K562 (cell line): ENCODE measurements around the gene PFDN2. TPM values are rescaled to one million over a fixed set of nuclear protein-coding genes. Genes with fewer than 3 reads are reported as not detected.

Experiments
- ATF1 ChIP-seq, 2 experiments: fragments of 450-650 bp in 1 of 2; IDR thresholded peaks; 2 replicates each; pipeline ENCODE4 v1.6.1; 2016; ENCODE audit warnings: missing compliant biosample characterization in 1 of 2, missing genetic modification characterization in 1 of 2
- ATF7 ChIP-seq: fragments of 450-650 bp; IDR thresholded peaks from 2 replicates; pipeline ENCODE4 v1.7.1; 2014; ENCODE audit warnings: mild to moderate bottlenecking, moderate library complexity
- CREB1 ChIP-seq, 2 experiments: sonication (generic) in 1 of 2; formaldehyde crosslinking in 1 of 2; IDR thresholded peaks; 2 replicates each; pipeline versions ENCODE4 v1.6.1 to v1.8.0; 2012 to 2022; ENCODE audit warnings: inconsistent platforms in 1 of 2, mild to moderate bottlenecking in 1 of 2, missing genetic modification reagents in 1 of 2, moderate library complexity in 1 of 2
- EP300 ChIP-seq: IDR thresholded peaks from 2 replicates; pipeline ENCODE4 v1.6.1; 2012; ENCODE audit warnings: low read length, improper control_type of control experiment
- EP400 ChIP-seq: fragments of 450-650 bp; IDR thresholded peaks from 2 replicates; pipeline ENCODE4 v1.6.1; 2017; ENCODE audit warnings: antibody characterized with exemption, mild to moderate bottlenecking, moderate library complexity
- GABPB1 ChIP-seq: sonication (generic); formaldehyde crosslinking; IDR thresholded peaks from 2 replicates; pipeline ENCODE4 v1.8.0; 2022; ENCODE audit warnings: mild to moderate bottlenecking, missing genetic modification reagents
- HIVEP1 ChIP-seq: fragments of 250-450 bp; sonication (Bioruptor Pico); IDR thresholded peaks from 2 replicates; pipeline ENCODE4 v1.4.0; 2020; ENCODE audit warnings: mild to moderate bottlenecking
- JUN ChIP-seq, 2 experiments: sonication (generic) in 1 of 2; formaldehyde crosslinking in 1 of 2; IDR thresholded peaks; 2 replicates each; pipeline versions ENCODE4 v1.6.1 to v1.8.0; 2012 to 2022; ENCODE audit warnings: borderline replicate concordance in 2 of 2, mild to moderate bottlenecking in 2 of 2, improper control_type of control experiment in 1 of 2, low read depth in 1 of 2, low read length in 1 of 2, missing genetic modification reagents in 1 of 2
- MBD2 ChIP-seq: sonication (generic); IDR thresholded peaks from 2 replicates; pipeline ENCODE4 v1.6.1; 2016; ENCODE audit warnings: low read depth, borderline replicate concordance
- MED1 ChIP-seq: sonication (generic); formaldehyde crosslinking; IDR thresholded peaks from 2 replicates; pipeline ENCODE4 v1.8.1; 2023; ENCODE audit warnings: missing genetic modification reagents, borderline replicate concordance
- MXD1 ChIP-seq: fragments of 250-450 bp; sonication (Bioruptor Pico); IDR thresholded peaks from 2 replicates; pipeline ENCODE4 v1.8.0; 2021; ENCODE audit warnings: borderline replicate concordance, mild to moderate bottlenecking, moderate library complexity; ENCODE audit not compliant: poor library complexity, severe bottlenecking
- NR4A1 ChIP-seq, 2 experiments: fragments of 250-450 bp in 1 of 2; fragments of 450-650 bp in 1 of 2; sonication (Bioruptor Pico) in 1 of 2; IDR thresholded peaks; 2 replicates each; pipeline versions ENCODE4 v1.4.0 to v1.6.1; 2016 to 2020; ENCODE audit warnings: mild to moderate bottlenecking in 2 of 2, missing compliant biosample characterization in 1 of 2, missing genetic modification characterization in 1 of 2, moderate library complexity in 1 of 2
- NRF1 ChIP-seq, 2 experiments: fragments of 450-650 bp; IDR thresholded peaks in 1 of 2; conservative IDR thresholded peaks in 1 of 2; 2 replicates each; pipeline ENCODE4 v1.6.1; 2014; ENCODE audit warnings: mild to moderate bottlenecking in 2 of 2
- SMARCA4 ChIP-seq: fragments of 450-650 bp; IDR thresholded peaks from 2 replicates; pipeline ENCODE4 v1.6.1; 2016
- THRAP3 ChIP-seq: fragments of 450-650 bp; IDR thresholded peaks from 2 replicates; pipeline ENCODE4 v1.6.1; 2016; ENCODE audit warnings: mild to moderate bottlenecking, inconsistent platforms, borderline replicate concordance
- ZBTB7A ChIP-seq: IDR thresholded peaks from 2 replicates; pipeline ENCODE4 v1.6.1; 2011; ENCODE audit warnings: low read depth, mild to moderate bottlenecking, low read length, moderate library complexity, borderline replicate concordance; ENCODE audit not compliant: control insufficient read depth
- ZFP36 ChIP-seq: fragments of 150-350 bp; IDR thresholded peaks from 2 replicates; pipeline ENCODE4 v1.6.1; 2018; ENCODE audit warnings: low read length, low read depth; ENCODE audit not compliant: partially characterized antibody
- ZKSCAN1 ChIP-seq: fragments of 150-350 bp; IDR thresholded peaks from 2 replicates; pipeline ENCODE4 v1.6.1; 2016; ENCODE audit warnings: low read depth, low read length
- polyA plus RNA-seq, 8 experiments: library from polyadenylated mRNA; depleted of rRNA in 4 of 8; stranded (reverse) in 5 of 8; unstranded in 3 of 8; fragments of >200 nt; fragmentation: Nextera tagmentation in 2 of 8; fragmentation: Illumina TruSeq in 1 of 8; extraction: Ambion mirVana in 2 of 8; extraction: Trizol in 1 of 8; gene quantifications; 2 replicates each; pipeline versions ENCODE4 v1.2.1 to v1.2.3, GENCODE V29; 2011 to 2014; ENCODE audit warnings: inconsistent platforms in 1 of 8, missing spikeins in 1 of 8
- total RNA-seq, 7 experiments: library from RNA; depleted of rRNA in 6 of 7; stranded (reverse); fragments of >200 nt in 6 of 7; fragmentation: Illumina TruSeq in 2 of 7; extraction: Trizol in 2 of 7; gene quantifications; 2 replicates each; pipeline versions ENCODE4 v1.2.1 to v1.2.3, GENCODE V29; 2011 to 2021; ENCODE audit warnings: low replicate concordance in 1 of 7
- TF ChIP-seq, protein P1 (sequence below): IDR thresholded peaks from 2 replicates; pipeline ENCODE4 v1.6.1; 2011; ENCODE audit warnings: borderline replicate concordance, low read depth, mild to moderate bottlenecking, moderate library complexity, low read length; ENCODE audit not compliant: insufficient read depth, poor library complexity, severe bottlenecking
- TF ChIP-seq, protein P2 (sequence below): sonication (generic); formaldehyde crosslinking; IDR thresholded peaks from 2 replicates; pipeline ENCODE4 v1.8.0; 2022; ENCODE audit warnings: missing genetic modification reagents, mild to moderate bottlenecking, moderate library complexity, borderline replicate concordance
- TF ChIP-seq, protein P3 (sequence below): fragments of 250-450 bp; sonication (Bioruptor Pico); IDR thresholded peaks from 2 replicates; pipeline ENCODE4 v1.8.0; 2021; ENCODE audit warnings: mild to moderate bottlenecking, moderate library complexity

PFDN2 gene
- total and polyA plus RNA-seq, 9 of the 15 experiments (the other 6 are each of a cell fraction or from before 2014, with no cell fraction given) = 50.2 to 361 (median 144) TPM

DNA sequence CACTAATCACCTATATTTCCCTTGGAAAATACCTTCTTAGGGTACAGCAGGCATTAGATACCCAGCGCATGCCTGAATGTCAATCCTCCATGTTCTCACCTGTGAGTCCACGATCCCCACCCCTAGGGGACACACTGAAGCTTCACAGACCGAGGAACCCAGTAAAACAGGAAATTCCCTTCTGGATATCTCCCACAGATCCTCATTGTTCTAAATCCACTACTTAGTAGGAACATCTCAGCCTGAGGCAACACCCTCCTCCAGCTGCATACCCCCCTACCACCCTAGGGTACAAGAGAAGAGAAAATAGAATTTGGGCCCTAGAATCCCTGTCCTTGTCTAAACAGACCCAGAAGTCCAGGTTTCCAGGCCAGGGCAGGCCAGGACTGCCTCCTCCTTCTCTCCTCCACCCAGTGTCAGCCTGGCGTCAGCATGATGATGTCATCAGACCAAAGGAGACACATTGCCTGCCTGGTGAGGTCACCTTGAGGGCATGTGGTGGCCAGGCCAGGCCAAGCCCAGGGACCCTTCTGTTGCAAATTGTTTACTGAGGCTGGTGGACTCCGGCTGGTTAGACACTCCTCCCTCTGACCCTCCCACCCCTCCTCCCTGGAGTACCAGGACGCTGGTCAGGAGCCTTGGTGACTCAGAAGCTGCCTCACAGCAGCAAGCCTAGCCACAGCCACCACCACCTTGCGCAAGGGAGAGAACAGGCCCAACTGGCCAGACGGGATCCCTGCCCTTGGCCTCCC is 34.7 kb downstream of the PFDN2 start (continued):
- TF ChIP-seq JUN (IDR thresholded peaks at IDR 0.05; ENCODE audit: borderline replicate concordance, low read depth, low read length) = peak; percentile 88
- no peak; the same call in 1 of the 2 replicates for TF ChIP-seq JUN (CRISPR knock-in tag; IDR thresholded peaks at IDR 0.05; ENCODE audit: borderline replicate concordance)
- TF ChIP-seq NRF1 (conservative IDR thresholded peaks at IDR 0.05 in 1 of 2, IDR thresholded peaks at IDR 0.05 in 1 of 2) = peak; percentile 74 to 77
- 0 out of 2 replicates have a peak, but pooled peaks have one; percentile 22 for TF ChIP-seq ZKSCAN1
- TF ChIP-seq CREB1 (IDR thresholded peaks at IDR 0.05) = peak; percentile 91
- TF ChIP-seq CREB1 (CRISPR knock-in tag; IDR thresholded peaks at IDR 0.05) = peak; percentile 79
- peak; percentile 32; the same call in 1 of the 2 replicates for TF ChIP-seq EP400
- peak; percentile 28; the same call in 1 of the 2 replicates for TF ChIP-seq ZBTB7A
- 0 out of 2 replicates have a peak, but pooled peaks have one; percentile 20 for TF ChIP-seq GABPB1 (CRISPR knock-in tag)
- no peak for TF ChIP-seq HIVEP1 (CRISPR knock-in tag)
- peak; percentile 2 for TF ChIP-seq ZFP36
- no peak for TF ChIP-seq NR4A1 (CRISPR knock-in tag; IDR thresholded peaks at IDR 0.05)
- no peak for TF ChIP-seq NR4A1 (tag; IDR thresholded peaks at IDR 0.05)
- TF ChIP-seq, protein P1, sequence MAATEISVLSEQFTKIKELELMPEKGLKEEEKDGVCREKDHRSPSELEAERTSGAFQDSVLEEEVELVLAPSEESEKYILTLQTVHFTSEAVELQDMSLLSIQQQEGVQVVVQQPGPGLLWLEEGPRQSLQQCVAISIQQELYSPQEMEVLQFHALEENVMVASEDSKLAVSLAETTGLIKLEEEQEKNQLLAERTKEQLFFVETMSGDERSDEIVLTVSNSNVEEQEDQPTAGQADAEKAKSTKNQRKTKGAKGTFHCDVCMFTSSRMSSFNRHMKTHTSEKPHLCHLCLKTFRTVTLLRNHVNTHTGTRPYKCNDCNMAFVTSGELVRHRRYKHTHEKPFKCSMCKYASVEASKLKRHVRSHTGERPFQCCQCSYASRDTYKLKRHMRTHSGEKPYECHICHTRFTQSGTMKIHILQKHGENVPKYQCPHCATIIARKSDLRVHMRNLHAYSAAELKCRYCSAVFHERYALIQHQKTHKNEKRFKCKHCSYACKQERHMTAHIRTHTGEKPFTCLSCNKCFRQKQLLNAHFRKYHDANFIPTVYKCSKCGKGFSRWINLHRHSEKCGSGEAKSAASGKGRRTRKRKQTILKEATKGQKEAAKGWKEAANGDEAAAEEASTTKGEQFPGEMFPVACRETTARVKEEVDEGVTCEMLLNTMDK = no peak
- TF ChIP-seq EP300 = peak; percentile 14; the same call in 1 of the 2 replicates
- no peak for TF ChIP-seq THRAP3
- peak; percentile 70 for TF ChIP-seq SMARCA4
- TF ChIP-seq ATF7 = peak; percentile 96
- TF ChIP-seq, protein P2, sequence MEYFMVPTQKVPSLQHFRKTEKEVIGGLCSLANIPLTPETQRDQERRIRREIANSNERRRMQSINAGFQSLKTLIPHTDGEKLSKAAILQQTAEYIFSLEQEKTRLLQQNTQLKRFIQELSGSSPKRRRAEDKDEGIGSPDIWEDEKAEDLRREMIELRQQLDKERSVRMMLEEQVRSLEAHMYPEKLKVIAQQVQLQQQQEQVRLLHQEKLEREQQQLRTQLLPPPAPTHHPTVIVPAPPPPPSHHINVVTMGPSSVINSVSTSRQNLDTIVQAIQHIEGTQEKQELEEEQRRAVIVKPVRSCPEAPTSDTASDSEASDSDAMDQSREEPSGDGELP (CRISPR knock-in tag) = peak; percentile 66; the same call in 1 of the 2 replicates
- no peak for TF ChIP-seq MXD1 (CRISPR knock-in tag)
- TF ChIP-seq MBD2 = no peak
- peak; percentile 37; the same call in 1 of the 2 replicates for TF ChIP-seq ATF1 (CRISPR knock-in tag; IDR thresholded peaks at IDR 0.05)
- TF ChIP-seq ATF1 (tag; IDR thresholded peaks at IDR 0.05) = peak; percentile 90
- no peak for TF ChIP-seq MED1 (CRISPR knock-in tag)
- TF ChIP-seq, protein P3, sequence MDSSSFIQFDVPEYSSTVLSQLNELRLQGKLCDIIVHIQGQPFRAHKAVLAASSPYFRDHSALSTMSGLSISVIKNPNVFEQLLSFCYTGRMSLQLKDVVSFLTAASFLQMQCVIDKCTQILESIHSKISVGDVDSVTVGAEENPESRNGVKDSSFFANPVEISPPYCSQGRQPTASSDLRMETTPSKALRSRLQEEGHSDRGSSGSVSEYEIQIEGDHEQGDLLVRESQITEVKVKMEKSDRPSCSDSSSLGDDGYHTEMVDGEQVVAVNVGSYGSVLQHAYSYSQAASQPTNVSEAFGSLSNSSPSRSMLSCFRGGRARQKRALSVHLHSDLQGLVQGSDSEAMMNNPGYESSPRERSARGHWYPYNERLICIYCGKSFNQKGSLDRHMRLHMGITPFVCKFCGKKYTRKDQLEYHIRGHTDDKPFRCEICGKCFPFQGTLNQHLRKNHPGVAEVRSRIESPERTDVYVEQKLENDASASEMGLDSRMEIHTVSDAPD = no peak
